Left cardiac atrium (tissue), 4 donors: ENCODE measurements around the gene PLXND1. TPM values are rescaled to one million over a fixed set of nuclear protein-coding genes. Genes with fewer than 3 reads are reported as not detected.
"Not testable (repeated sequence)": the region's sequence is repeated elsewhere in the genome, so short reads cannot be mapped to it uniquely, and the experiment has no call there.

Experiments used
- ATAC-seq, 2 donors: fragments of 200-7000 bp; cut with Tn5 transposase; one replicate each; pipeline ENCODE4 v1.9.1; 2020; ENCODE audit warnings: mild to moderate bottlenecking in 2 of 2, moderate library complexity in 2 of 2
- DNase-seq: peaks from one replicate; pipeline ENCODE4 v3.0.0-alpha.2; 2020
- intact Hi-C, 2 donors: fragments of 100-400 bp; cut with DNase I; formaldehyde crosslinking; loops; one replicate each; pipeline versions ENCODE4 v1.14.1 to v1.15.1; 2022 to 2023
- total RNA-seq, 2 donors: library from RNA; stranded (reverse); fragmentation: NEBNext Ultra II Directional; extraction: Animal tissue kit (Norgen Biotek cat#: 25700); gene quantifications; one replicate each; pipeline ENCODE4 v1.2.1, GENCODE V29; 2021
- donor health status: DM: no; HTN: yes; CAD: no.
- donor health status: DM: no; HTN: yes; CAD: no; lungs with severe emphysema.
- donor health status: DM: yes; HTN: yes; CAD: no.
- donor health status: Dilated cardiomyopathy.

PLXND1 gene
- total RNA-seq, 2 donors from 2014 or later: 106 to 112 TPM

DNA sequence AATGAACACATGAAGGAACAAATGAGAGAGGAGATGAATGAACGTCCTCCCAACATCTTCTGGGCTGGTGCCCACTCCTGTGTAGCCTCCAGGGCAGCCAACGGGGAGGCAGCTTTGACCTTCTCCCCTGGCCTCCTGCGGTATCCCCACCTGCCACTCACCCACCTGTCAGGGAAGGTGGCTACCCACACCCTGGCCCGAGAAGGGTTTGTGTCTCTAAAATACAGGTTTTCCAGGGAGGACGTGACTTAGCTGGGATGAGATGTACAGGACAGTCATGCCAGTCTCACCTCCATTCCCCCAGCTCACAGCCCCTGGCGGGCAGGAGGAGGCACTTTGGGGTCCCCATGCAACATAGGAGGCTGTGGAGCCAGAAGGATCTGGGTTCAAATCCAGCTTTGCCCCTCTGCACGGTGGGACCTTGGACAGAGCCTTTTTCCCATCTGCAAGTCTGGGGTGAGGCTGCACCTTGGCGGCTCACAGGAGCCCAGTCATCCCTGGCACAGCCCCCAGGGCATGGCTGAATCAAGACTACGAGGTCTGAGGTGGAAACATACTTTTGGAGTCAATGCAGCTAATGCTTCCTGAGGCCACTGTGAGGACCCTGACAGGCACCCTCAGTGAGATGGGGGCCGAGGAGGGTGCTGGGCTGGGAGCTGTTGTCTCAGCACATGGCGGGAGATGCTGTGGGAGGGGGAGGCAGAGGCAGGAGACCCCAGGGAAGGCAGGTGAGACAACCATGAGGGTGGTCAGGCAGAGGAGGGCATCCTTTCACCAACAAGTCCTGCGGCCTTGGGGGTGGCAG lies 11.1 kb upstream of the PLXND1 start:
- DNase-seq: no peak
- intact Hi-C loops: no loop called here
- ATAC-seq: no peak

- DNase-seq (no peak), ATAC-seq (peak; percentile 32 to 48)
- intact Hi-C loops: no loop called here
These were observed 10.2 kb upstream of the PLXND1 start for GRCh38 chr3:129616713-129617112.

DNA sequence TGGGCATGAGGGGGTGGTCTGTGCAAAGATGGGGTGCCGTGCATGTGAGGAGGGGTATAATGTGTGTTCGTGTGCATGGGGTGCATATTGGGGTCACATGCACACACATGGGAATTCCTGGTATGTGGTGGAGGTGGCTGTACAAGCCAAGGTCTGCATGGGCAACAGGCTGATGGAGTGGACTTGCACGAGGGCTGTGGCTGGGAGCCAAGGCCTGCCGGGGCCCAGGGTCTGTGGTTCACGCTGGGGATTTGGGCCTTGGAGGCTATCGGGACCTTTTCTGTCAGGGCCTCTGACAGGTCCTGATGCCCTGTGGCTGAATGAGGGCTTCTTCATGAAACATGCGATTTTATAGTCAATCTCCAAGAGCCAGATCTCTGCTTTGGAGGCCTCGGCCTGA lies 9.8 kb upstream of the PLXND1 start:
- no peak for ATAC-seq
- intact Hi-C loops: no loop called here
- DNase-seq: no peak

- ATAC-seq (peak; percentile 13 to 19), DNase-seq (no peak)
- intact Hi-C loops: no loop called here
These were observed 9.3 kb upstream of the PLXND1 start for GRCh38 chr3:129615751-129616281.

DNA sequence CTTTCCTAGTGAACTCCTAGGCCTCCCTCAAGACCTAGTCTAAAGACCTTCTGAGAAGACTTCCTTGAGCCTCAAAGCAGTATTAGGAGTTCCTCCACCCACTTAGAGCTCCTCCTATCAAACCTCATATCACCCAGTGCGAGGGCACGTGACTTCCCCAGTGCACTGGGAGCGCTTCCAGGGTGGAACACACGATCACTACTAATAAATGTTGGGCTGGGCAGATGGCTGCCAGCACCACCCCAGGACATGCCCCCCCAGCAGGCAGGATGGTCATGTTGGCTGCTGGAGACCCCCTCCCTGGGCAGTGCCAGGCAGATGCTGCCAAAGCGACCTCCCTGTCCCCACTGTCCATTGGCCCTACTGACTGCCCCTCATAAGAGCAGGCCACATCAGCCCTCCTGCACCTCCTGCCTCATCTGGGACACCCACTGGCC lies 8.5 kb upstream of the PLXND1 start:
- intact Hi-C loops: no loop called here
- peak; percentile 84 for DNase-seq
- peak; percentile 39 to 48 for ATAC-seq

DNA sequence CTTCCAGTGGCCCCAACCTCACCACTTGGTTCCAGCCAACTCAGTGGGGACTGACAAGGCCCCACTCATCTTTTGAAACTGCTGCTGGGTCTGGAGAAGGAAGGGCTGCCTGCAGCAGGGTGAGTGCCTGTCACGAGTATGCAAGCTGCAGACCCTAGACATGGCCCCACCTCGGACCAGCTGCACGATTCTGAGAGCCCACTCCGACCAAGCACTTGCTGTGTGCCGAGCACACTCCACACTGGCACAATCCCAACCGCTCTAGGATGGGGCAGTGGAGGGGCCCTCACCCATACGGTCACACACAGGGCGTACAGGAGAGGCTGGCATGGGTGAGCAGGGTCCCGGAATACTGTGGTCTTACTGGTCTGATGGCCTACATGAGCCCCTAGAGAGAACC lies 8.0 kb upstream of the PLXND1 start:
- DNase-seq: no peak
- intact Hi-C loops: no loop called here
- no peak for ATAC-seq

DNA sequence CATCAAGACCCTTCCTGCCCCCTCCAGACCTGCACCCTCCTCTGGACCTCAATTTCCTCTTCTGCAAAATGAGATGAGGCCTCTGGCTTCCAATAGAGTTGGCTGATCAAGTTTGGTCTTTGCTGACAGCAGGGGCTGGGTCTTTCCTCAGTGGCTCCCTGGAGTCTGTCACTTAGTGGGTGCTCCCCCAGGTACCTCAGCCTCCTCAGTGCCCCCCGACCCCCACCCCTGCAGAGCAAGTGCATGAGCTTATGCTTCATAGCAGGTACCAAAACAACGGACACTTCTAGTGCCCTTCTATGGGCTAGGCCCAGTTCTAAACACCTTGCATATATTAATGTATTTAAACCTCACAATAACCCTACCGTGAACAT lies 6.9 kb upstream of the PLXND1 start:
- intact Hi-C loops: no loop called here
- DNase-seq (no peak), ATAC-seq (no peak)

GRCh38 chr3:129612534-129613366 lies 6.3 kb upstream of the PLXND1 start:
- ATAC-seq: peak in 1 of 2 donors; percentile 7
- intact Hi-C loops: no loop called here
- DNase-seq: peak; percentile 64

GRCh38 chr3:129611812-129612533 lies 5.5 kb upstream of the PLXND1 start:
- ATAC-seq: peak; percentile 18 to 51
- intact Hi-C loops: no loop called here
- peak; percentile 76 for DNase-seq

GRCh38 chr3:129611446-129611800 lies 4.9 kb upstream of the PLXND1 start:
- no peak for DNase-seq
- ATAC-seq: no peak
- intact Hi-C loops: no loop called here

DNA sequence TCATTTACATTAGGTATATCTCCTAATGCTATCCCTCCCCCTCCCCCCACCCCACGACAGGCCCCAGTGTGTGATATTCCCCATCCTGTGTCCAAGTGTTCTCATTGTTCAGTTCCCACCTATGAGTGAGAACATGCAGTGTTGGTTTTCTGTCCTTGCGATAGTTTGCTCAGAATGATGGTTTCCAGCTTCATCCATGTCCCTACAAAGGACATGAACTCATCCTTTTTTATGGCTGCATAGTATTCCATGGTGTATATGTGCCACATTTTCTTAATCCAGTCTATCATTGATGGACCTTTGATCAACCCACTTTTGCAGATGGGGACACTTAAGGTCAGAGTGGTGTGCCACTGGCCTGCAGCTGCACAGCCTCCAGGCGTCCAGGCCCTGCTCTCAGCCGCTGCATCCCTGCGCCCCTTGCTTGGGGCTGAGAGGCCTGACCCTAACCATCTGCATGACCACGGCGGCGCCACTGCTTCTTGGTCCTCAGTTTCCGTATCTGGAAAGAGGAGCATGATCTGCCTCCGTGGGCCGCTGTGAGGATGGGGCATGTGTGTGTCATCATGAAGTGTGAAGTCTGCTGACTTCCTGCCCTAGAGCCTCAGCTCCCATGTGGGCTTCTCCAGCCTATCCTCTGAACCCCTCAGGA lies 4.4 kb upstream of the PLXND1 start:
- intact Hi-C loops, ATAC-seq, DNase-seq: not testable (repeated sequence)

- intact Hi-C loops: no loop called here
- DNase-seq: no peak
- no peak for ATAC-seq
These were observed 3.8 kb upstream of the PLXND1 start for GRCh38 chr3:129610276-129610675.

- ATAC-seq (no peak), DNase-seq (no peak)
- intact Hi-C loops: loop anchor here in 1 of 2 donors (2.0 kb wide), 1 partner anchor 119 kb away; no protein-coding TSS in a partner anchor
These were observed 3.2 kb upstream of the PLXND1 start for GRCh38 chr3:129609591-129610182.

DNA sequence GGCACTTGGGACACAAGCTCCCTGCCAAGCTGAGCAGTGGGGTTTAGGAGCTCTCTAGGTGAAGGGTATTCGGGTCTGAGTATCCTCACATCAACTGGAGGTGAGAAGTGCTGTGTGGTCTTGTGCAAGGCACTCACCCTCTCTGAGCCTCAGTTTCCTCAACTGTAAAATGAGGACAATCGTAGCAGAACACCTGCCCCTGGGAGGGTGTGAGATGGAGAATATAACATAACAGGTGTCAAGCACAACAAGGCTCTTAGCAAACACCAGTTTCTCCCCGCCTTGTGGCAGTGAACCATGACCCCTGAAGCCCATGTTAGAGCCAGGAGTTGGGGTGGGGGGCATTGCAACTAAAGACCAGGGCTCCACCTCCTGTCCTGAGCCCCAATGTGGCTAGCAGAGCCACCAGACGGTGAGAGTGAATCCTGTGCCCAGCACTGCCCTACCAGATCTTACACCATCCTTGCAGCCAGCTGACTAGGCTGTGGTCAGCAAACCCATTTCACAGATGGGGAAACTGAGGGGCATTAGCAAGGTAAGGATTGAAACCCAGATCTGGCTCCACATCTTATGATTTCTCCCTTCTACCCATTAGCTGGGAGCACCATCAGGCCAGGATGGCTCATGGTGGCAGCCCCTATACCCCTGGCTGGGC lies 2.6 kb upstream of the PLXND1 start:
- no peak for DNase-seq
- ATAC-seq: no peak
- intact Hi-C loops: loop anchor here in 1 of 2 donors (2.0 kb wide), 1 partner anchor 118 kb away; no protein-coding TSS in a partner anchor

- no peak for ATAC-seq
- intact Hi-C loops: loop anchor here in 1 of 2 donors (2.0 kb wide), 1 partner anchor 118 kb away; no protein-coding TSS in a partner anchor
- DNase-seq: no peak
These were observed 1.8 kb upstream of the PLXND1 start for GRCh38 chr3:129608087-129608935.

DNA sequence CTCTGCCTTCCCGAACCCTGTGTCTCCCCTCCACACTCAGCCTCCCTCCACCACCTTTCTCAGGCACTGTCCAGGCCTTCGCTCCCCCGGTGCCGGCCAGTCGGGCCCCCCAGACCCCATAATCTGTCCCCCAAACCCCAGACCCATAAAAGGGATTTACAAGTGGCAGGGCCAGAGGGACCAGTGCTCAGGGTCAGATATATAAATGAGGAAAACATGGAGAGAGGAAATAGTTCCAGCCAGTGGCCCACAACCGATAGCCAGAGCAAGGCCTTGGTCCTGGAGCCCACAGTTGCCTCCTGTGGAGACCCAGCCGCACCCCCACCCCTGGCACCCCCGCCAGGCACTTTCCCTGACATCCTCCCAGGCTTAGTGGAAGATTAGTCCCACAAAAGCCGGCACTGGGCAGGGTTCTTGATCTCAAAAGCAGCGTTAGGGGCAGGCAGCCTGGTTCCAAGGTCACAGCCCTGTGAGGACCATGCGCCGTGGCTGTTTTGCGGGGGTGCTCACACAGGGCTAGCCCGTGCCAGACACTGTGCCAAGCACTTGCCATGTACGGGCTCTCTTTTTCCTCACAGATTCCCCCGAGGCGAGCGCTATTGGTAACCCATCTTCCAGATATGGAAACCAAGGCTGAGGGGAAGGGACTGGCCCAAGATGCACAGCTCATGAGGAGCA lies 1.1 kb upstream of the PLXND1 start:
- no peak for ATAC-seq
- intact Hi-C loops: loop anchor here in 1 of 2 donors (2.0 kb wide), 1 partner anchor 117 kb away; no protein-coding TSS in a partner anchor
- DNase-seq: no peak
